WTC11 (cell line): ENCODE measurements around the gene SLC25A25. TPM values are rescaled to one million over a fixed set of nuclear protein-coding genes. Genes with fewer than 3 reads are reported as not detected.

Experiments used
- ATAC-seq: fragments of 200-7000 bp; cut with Tn5 transposase; 2 replicates; pipeline ENCODE4 v1.10.0; 2021; ENCODE audit warnings: mild to moderate bottlenecking, moderate library complexity
- CTCF ChIA-PET: fragments of 300-600 bp; sonication (Branson Sonifier 250); formaldehyde crosslinking; loops from one replicate; lab custom pipeline; 2021; ENCODE audit warnings: antibody characterized with exemption; lab: Charles Lee
- POLR2A ChIA-PET: fragments of 350-600 bp; sonication (Branson Sonifier 250); formaldehyde crosslinking; loops from one replicate; lab custom pipeline; 2021; ENCODE audit warnings: antibody characterized with exemption; lab: Charles Lee
- DNase-seq: peaks from one replicate; pipeline ENCODE4 v3.0.0; 2021; ENCODE audit warnings: low spot score
- H3K27ac Mint-ChIP-seq: 2 replicates; pipeline ENCODE4 v1.8.0; 2021; ENCODE audit warnings: mixed read lengths
- H3K27me3 Mint-ChIP-seq: 2 replicates; pipeline ENCODE4 v1.8.0; 2021; ENCODE audit warnings: low read depth, mild to moderate bottlenecking, moderate library complexity, mixed read lengths
- H3K36me3 Mint-ChIP-seq: 2 replicates; pipeline ENCODE4 v1.8.0; 2021; ENCODE audit warnings: mixed read lengths
- H3K4me1 Mint-ChIP-seq: 2 replicates; pipeline ENCODE4 v1.8.0; 2022; ENCODE audit warnings: mixed read lengths
- H3K4me3 Mint-ChIP-seq: 2 replicates; pipeline ENCODE4 v1.8.0; 2021; ENCODE audit warnings: mild to moderate bottlenecking, moderate library complexity, mixed read lengths
- H3K9me3 Mint-ChIP-seq: 2 replicates; pipeline ENCODE4 v1.8.0; 2021; ENCODE audit warnings: mixed read lengths
- ATF1 ChIP-seq: sonication (generic); formaldehyde crosslinking; IDR thresholded peaks from 2 replicates; pipeline ENCODE4 v1.8.1; 2023; ENCODE audit warnings: mild to moderate bottlenecking, moderate library complexity, missing genetic modification reagents
- CBFB ChIP-seq: sonication (generic); formaldehyde crosslinking; IDR thresholded peaks from 2 replicates; pipeline ENCODE4 v1.8.1; 2022; ENCODE audit warnings: mild to moderate bottlenecking, low read depth, missing genetic modification reagents
- KAT7 ChIP-seq: sonication (generic); formaldehyde crosslinking; IDR thresholded peaks from 2 replicates; pipeline ENCODE4 v1.8.1; 2023; ENCODE audit warnings: missing genetic modification reagents, mild to moderate bottlenecking, borderline replicate concordance
- NFE2L1 ChIP-seq: sonication (generic); formaldehyde crosslinking; IDR thresholded peaks from 2 replicates; pipeline ENCODE4 v1.8.1; 2023; ENCODE audit warnings: missing genetic modification reagents
- NR3C1 ChIP-seq: sonication (generic); formaldehyde crosslinking; conservative IDR thresholded peaks from 2 replicates; pipeline ENCODE4 v1.8.1; 2023; ENCODE audit warnings: low read depth, mild to moderate bottlenecking, missing genetic modification reagents
- TEAD4 ChIP-seq: sonication (generic); formaldehyde crosslinking; IDR thresholded peaks from 2 replicates; pipeline ENCODE4 v1.8.0; 2022; ENCODE audit warnings: mild to moderate bottlenecking, missing genetic modification reagents
- ZNF219 ChIP-seq: sonication (generic); formaldehyde crosslinking; IDR thresholded peaks from 2 replicates; pipeline ENCODE4 v1.8.0; 2023; ENCODE audit warnings: missing genetic modification reagents, mild to moderate bottlenecking, borderline replicate concordance
- ZNF263 ChIP-seq: sonication (generic); formaldehyde crosslinking; IDR thresholded peaks from 2 replicates; pipeline ENCODE4 v1.8.1; 2022; ENCODE audit warnings: low read depth, mild to moderate bottlenecking, moderate library complexity, missing genetic modification reagents
- ZNF416 ChIP-seq: fragments of 250-450 bp; sonication (Bioruptor Pico); IDR thresholded peaks from 2 replicates; pipeline ENCODE4 v1.9.0; 2021; ENCODE audit warnings: mild to moderate bottlenecking, inconsistent platforms
- total RNA-seq: library from RNA; stranded (reverse); gene quantifications from 3 replicates; pipeline ENCODE4 v1.2.3, GENCODE V29; 2021
- TF ChIP-seq, protein P1 (sequence below): sonication (generic); formaldehyde crosslinking; IDR thresholded peaks from 2 replicates; pipeline ENCODE4 v1.8.0; 2023; ENCODE audit warnings: mild to moderate bottlenecking, missing genetic modification reagents
- TF ChIP-seq, protein P2 (sequence below): fragments of 250-450 bp; sonication (Bioruptor Pico); IDR thresholded peaks from 2 replicates; pipeline ENCODE4 v1.8.0; 2021; ENCODE audit warnings: mild to moderate bottlenecking
- TF ChIP-seq, protein P3 (sequence below): fragments of 250-450 bp; sonication (Bioruptor Pico); IDR thresholded peaks from 2 replicates; pipeline ENCODE4 v2.1.2; 2022; ENCODE audit warnings: mild to moderate bottlenecking, moderate library complexity
- TF ChIP-seq, protein P4 (sequence below): sonication (generic); formaldehyde crosslinking; IDR thresholded peaks from 2 replicates; pipeline ENCODE4 v1.8.0; 2022; ENCODE audit warnings: mild to moderate bottlenecking, missing genetic modification reagents
- TF ChIP-seq, protein P5 (sequence below): sonication (generic); formaldehyde crosslinking; IDR thresholded peaks from 2 replicates; pipeline ENCODE4 v1.8.1; 2023; ENCODE audit warnings: mild to moderate bottlenecking, moderate library complexity, missing genetic modification reagents
- TF ChIP-seq, protein P6 (sequence below): sonication (generic); formaldehyde crosslinking; IDR thresholded peaks from 2 replicates; pipeline ENCODE4 v1.8.1; 2022; ENCODE audit warnings: mild to moderate bottlenecking, missing genetic modification reagents, moderate library complexity, borderline replicate concordance
- TF ChIP-seq, protein P7 (sequence below): sonication (generic); formaldehyde crosslinking; IDR thresholded peaks from 2 replicates; pipeline ENCODE4 v1.8.1; 2023; ENCODE audit warnings: mild to moderate bottlenecking, missing genetic modification reagents, moderate library complexity

Gene SLC25A25
- total RNA-seq, 1 experiment from 2014 or later, result 17.4 TPM

DNA sequence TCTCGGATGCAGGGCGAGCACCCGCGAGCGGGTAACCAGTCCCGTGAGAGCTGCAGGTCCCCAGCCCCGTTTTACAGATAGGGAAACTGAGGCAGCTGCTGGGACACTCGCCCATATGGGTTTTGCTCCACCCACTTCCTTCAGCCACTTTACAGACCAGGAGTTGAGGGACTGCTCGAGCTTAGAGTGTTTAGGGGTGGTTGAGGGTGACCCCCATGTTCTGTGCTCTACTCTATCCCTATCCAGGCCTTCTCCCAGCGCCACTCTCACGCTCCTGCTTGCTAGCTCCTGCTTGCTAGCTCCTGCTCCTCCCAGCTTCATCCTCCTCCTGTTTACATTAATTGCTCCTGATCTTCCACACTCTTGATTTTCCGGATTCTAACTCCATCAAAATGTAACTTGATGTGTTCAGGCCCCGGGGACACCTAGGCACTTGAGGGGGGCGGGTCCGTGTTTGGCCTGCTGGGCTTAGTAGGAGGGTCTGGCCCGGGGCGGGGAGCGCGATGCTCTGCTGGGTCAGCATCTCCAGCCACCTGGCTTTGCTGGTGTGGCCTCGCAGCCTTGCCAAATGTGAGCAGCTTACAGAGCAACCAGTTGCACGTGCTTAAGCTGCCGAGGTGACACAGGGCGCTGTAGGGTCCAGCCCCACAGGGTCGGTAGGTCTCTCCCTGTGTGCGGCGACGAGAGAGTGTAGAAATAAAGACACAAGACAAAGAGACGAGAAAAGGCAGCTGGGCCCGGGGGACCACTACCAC lies 61.0 kb downstream of the SLC25A25 start:
- Mint-ChIP-seq H3K36me3 (peaks cover 9% of the 10 kb centered on the region; the same call in 1 of the 2 replicates), H3K4me3 (peak overlapping the region; percentile 94), H3K27me3 (peaks cover 27% of the 10 kb centered on the region), H3K4me1 (peaks cover 17% of the 10 kb centered on the region), H3K9me3 (peaks cover 12% of the 10 kb centered on the region), H3K27ac (no peak overlapping the region)
- TF ChIP-seq, protein P1, sequence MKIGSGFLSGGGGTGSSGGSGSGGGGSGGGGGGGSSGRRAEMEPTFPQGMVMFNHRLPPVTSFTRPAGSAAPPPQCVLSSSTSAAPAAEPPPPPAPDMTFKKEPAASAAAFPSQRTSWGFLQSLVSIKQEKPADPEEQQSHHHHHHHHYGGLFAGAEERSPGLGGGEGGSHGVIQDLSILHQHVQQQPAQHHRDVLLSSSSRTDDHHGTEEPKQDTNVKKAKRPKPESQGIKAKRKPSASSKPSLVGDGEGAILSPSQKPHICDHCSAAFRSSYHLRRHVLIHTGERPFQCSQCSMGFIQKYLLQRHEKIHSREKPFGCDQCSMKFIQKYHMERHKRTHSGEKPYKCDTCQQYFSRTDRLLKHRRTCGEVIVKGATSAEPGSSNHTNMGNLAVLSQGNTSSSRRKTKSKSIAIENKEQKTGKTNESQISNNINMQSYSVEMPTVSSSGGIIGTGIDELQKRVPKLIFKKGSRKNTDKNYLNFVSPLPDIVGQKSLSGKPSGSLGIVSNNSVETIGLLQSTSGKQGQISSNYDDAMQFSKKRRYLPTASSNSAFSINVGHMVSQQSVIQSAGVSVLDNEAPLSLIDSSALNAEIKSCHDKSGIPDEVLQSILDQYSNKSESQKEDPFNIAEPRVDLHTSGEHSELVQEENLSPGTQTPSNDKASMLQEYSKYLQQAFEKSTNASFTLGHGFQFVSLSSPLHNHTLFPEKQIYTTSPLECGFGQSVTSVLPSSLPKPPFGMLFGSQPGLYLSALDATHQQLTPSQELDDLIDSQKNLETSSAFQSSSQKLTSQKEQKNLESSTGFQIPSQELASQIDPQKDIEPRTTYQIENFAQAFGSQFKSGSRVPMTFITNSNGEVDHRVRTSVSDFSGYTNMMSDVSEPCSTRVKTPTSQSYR (CRISPR knock-in tag), result no peak
- TF ChIP-seq, protein P2, sequence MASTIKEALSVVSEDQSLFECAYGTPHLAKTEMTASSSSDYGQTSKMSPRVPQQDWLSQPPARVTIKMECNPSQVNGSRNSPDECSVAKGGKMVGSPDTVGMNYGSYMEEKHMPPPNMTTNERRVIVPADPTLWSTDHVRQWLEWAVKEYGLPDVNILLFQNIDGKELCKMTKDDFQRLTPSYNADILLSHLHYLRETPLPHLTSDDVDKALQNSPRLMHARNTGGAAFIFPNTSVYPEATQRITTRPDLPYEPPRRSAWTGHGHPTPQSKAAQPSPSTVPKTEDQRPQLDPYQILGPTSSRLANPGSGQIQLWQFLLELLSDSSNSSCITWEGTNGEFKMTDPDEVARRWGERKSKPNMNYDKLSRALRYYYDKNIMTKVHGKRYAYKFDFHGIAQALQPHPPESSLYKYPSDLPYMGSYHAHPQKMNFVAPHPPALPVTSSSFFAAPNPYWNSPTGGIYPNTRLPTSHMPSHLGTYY, result no peak
- TF ChIP-seq, protein P3, sequence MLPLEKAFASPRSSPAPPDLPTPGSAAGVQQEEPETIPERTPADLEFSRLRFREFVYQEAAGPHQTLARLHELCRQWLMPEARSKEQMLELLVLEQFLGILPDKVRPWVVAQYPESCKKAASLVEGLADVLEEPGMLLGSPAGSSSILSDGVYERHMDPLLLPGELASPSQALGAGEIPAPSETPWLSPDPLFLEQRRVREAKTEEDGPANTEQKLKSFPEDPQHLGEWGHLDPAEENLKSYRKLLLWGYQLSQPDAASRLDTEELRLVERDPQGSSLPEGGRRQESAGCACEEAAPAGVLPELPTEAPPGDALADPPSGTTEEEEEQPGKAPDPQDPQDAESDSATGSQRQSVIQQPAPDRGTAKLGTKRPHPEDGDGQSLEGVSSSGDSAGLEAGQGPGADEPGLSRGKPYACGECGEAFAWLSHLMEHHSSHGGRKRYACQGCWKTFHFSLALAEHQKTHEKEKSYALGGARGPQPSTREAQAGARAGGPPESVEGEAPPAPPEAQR (CRISPR knock-in tag), result no peak
- TF ChIP-seq ZNF416 (CRISPR knock-in tag) (no peak), NFE2L1 (CRISPR knock-in tag) (no peak), TEAD4 (CRISPR knock-in tag) (no peak), ZNF219 (no peak), KAT7 (CRISPR knock-in tag) (no peak), ATF1 (no peak), CBFB (CRISPR knock-in tag) (no peak), NR3C1 (CRISPR knock-in tag) (no peak), ZNF263 (CRISPR knock-in tag) (no peak)
- TF ChIP-seq, protein P4, sequence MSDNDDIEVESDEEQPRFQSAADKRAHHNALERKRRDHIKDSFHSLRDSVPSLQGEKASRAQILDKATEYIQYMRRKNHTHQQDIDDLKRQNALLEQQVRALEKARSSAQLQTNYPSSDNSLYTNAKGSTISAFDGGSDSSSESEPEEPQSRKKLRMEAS (CRISPR knock-in tag), result no peak
- TF ChIP-seq, protein P5, sequence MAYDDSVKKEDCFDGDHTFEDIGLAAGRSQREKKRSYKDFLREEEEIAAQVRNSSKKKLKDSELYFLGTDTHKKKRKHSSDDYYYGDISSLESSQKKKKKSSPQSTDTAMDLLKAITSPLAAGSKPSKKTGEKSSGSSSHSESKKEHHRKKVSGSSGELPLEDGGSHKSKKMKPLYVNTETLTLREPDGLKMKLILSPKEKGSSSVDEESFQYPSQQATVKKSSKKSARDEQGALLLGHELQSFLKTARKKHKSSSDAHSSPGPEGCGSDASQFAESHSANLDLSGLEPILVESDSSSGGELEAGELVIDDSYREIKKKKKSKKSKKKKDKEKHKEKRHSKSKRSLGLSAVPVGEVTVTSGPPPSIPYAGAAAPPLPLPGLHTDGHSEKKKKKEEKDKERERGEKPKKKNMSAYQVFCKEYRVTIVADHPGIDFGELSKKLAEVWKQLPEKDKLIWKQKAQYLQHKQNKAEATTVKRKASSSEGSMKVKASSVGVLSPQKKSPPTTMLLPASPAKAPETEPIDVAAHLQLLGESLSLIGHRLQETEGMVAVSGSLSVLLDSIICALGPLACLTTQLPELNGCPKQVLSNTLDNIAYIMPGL (CRISPR knock-in tag), result no peak
- TF ChIP-seq, protein P6, sequence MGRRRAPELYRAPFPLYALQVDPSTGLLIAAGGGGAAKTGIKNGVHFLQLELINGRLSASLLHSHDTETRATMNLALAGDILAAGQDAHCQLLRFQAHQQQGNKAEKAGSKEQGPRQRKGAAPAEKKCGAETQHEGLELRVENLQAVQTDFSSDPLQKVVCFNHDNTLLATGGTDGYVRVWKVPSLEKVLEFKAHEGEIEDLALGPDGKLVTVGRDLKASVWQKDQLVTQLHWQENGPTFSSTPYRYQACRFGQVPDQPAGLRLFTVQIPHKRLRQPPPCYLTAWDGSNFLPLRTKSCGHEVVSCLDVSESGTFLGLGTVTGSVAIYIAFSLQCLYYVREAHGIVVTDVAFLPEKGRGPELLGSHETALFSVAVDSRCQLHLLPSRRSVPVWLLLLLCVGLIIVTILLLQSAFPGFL (CRISPR knock-in tag), result no peak
- TF ChIP-seq, protein P7, sequence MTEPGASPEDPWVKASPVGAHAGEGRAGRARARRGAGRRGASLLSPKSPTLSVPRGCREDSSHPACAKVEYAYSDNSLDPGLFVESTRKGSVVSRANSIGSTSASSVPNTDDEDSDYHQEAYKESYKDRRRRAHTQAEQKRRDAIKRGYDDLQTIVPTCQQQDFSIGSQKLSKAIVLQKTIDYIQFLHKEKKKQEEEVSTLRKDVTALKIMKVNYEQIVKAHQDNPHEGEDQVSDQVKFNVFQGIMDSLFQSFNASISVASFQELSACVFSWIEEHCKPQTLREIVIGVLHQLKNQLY, result no peak
- DNase-seq (no peak), ATAC-seq (no peak)
- CTCF ChIA-PET, result interaction anchor here (0.6 to 3.0 kb wide), 17 partner anchors 8 to 233 kb away, joined by 3 to 53 read pairs (median 3); partner anchors contain the start of genes BBLN and CIZ1
- POLR2A ChIA-PET, result interaction anchor here (0.8 to 0.9 kb wide), 2 partner anchors 31 to 70 kb away, joined by 3 to 4 read pairs; partner anchors contain the start of gene BBLN
